T-helper 1 cell treated with Interleukin-12 subunit alpha and Interleukin-12 subunit beta and Interleukin-4 antibody, amounts not matched to agents 30 μg/mL and 1 μg/mL, for 36 hours (primary cell): ENCODE results near the gene CXorf51B.
"Not testable (repeated sequence)": the region's sequence is repeated elsewhere in the genome, so short reads cannot be mapped to it uniquely, and the experiment has no call there.

ENCODE experiments used
- H3K27ac Mint-ChIP-seq: one replicate; pipeline ENCODE4 v1.8.0; 2021; ENCODE audit warnings: mild to moderate bottlenecking, mixed read lengths
- H3K27me3 Mint-ChIP-seq: one replicate; pipeline ENCODE4 v1.8.0; 2021; ENCODE audit warnings: low read depth, mixed read lengths
- H3K36me3 Mint-ChIP-seq: one replicate; pipeline ENCODE4 v1.8.0; 2021; ENCODE audit warnings: low read depth, mixed read lengths
- H3K4me1 Mint-ChIP-seq: one replicate; pipeline ENCODE4 v1.8.0; 2021; ENCODE audit warnings: low read depth, mixed read lengths
- H3K4me3 Mint-ChIP-seq: one replicate; pipeline ENCODE4 v1.8.0; 2021; ENCODE audit warnings: mild to moderate bottlenecking, moderate library complexity, mixed read lengths
- H3K9me3 Mint-ChIP-seq: one replicate; pipeline ENCODE4 v1.8.0; 2021; ENCODE audit warnings: mixed read lengths

Gene CXorf51B

DNA sequence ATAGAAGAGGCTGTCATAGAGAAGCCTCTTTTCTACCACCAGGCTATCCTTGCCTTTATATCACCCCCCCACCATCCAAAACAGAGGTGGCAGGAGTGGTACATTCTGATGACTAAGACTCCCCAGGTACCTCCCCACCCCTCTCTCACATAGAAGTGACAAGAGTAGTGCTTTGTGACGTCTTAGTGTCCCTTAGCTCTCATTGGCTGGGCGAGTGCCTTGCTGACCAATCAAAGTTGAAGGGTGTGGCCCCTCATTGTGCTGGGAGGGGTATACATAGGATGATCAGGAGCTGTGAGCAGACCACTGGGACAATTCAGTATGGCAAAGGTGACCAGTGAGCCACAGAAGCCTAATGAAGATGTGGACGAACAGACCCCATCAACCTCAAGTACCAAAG, at the start of gene CXorf51B:
Gene CXorf51B (plus strand): TSS at position 301 of the 400 bp plus-strand sequence. CDS start 21 bp downstream, at position 322.
- H3K4me3 Mint-ChIP-seq, H3K36me3 Mint-ChIP-seq, H3K9me3 Mint-ChIP-seq, H3K27me3 Mint-ChIP-seq, H3K4me1 Mint-ChIP-seq, H3K27ac Mint-ChIP-seq: not testable (repeated sequence)

DNA sequence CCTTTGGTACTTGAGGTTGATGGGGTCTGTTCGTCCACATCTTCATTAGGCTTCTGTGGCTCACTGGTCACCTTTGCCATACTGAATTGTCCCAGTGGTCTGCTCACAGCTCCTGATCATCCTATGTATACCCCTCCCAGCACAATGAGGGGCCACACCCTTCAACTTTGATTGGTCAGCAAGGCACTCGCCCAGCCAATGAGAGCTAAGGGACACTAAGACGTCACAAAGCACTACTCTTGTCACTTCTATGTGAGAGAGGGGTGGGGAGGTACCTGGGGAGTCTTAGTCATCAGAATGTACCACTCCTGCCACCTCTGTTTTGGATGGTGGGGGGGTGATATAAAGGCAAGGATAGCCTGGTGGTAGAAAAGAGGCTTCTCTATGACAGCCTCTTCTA, 5.1 kb downstream of the CXorf51B start, which contains the start of gene CXorf51A:
Gene CXorf51A (minus strand): TSS at position 101 of the 400 bp plus-strand sequence. CDS start 21 bp downstream, at position 80.
- not testable (repeated sequence) for H3K27ac Mint-ChIP-seq, H3K27me3 Mint-ChIP-seq, H3K4me1 Mint-ChIP-seq, H3K9me3 Mint-ChIP-seq, H3K36me3 Mint-ChIP-seq, H3K4me3 Mint-ChIP-seq

DNA sequence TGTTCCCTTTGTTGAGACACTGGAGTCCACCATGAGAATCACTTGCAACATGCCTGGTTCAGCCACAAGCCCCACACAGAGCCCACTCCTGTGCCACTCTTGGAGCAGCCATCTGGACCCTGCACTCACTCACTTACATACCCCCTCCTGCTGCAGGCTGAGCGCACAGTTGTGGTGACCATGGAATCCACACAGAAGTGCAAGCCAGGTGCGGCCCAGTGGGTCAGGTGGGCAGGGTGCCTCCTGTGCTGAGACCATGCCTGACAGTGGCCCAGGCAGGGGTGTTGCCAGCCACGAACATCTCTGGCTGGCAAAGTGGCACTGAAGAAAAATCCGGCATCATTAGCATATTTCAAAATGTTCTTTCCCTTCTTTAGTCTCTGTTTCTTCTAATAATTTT, 22.4 kb downstream of the CXorf51B start:
- Mint-ChIP-seq H3K36me3 (no peaks in the 10 kb centered on the region), H3K27me3 (no peaks in the 10 kb centered on the region), H3K9me3 (no peaks in the 10 kb centered on the region), H3K27ac (no peak overlapping the region), H3K4me1 (no peaks in the 10 kb centered on the region), H3K4me3 (no peak overlapping the region)

DNA sequence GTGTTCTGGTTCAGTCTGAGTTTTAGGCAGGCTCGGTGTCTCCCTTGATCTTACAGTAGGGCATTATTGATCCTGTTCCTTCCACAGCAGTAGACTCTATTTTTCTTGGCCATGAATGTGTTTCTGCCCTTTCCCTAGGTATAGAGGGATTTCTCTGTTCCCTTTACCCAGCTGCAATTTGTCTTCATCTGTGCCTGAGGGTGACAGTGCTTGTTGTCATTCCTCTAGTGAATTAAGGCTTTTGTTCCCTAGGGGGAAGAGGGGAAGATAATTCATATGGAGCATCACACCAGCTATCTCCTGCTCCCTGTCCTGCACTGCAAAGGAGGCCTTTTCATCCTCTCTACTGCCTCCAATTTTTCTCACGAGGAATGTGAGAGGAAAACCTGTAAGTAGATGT, 44.7 kb downstream of the CXorf51B start:
- Mint-ChIP-seq H3K36me3 (no peaks in the 10 kb centered on the region), H3K4me3 (no peak overlapping the region), H3K4me1 (no peaks in the 10 kb centered on the region), H3K27ac (no peak overlapping the region), H3K27me3 (no peaks in the 10 kb centered on the region), H3K9me3 (peaks cover 4% of the 10 kb centered on the region)
